WTC11 (cell line): ENCODE measurements around the gene NXN. TPM values are rescaled to one million over a fixed set of nuclear protein-coding genes. Genes with fewer than 3 reads are reported as not detected.

Experiments used
- ATAC-seq: fragments of 200-7000 bp; cut with Tn5 transposase; 2 replicates; pipeline ENCODE4 v1.10.0; 2021; ENCODE audit warnings: mild to moderate bottlenecking, moderate library complexity
- CTCF ChIA-PET: fragments of 300-600 bp; sonication (Branson Sonifier 250); formaldehyde crosslinking; loops from one replicate; lab custom pipeline; 2021; ENCODE audit warnings: antibody characterized with exemption; lab: Charles Lee
- POLR2A ChIA-PET: fragments of 350-600 bp; sonication (Branson Sonifier 250); formaldehyde crosslinking; loops from one replicate; lab custom pipeline; 2021; ENCODE audit warnings: antibody characterized with exemption; lab: Charles Lee
- DNase-seq: peaks from one replicate; pipeline ENCODE4 v3.0.0; 2021; ENCODE audit warnings: low spot score
- H3K27ac Mint-ChIP-seq: 2 replicates; pipeline ENCODE4 v1.8.0; 2021; ENCODE audit warnings: mixed read lengths
- H3K27me3 Mint-ChIP-seq: 2 replicates; pipeline ENCODE4 v1.8.0; 2021; ENCODE audit warnings: low read depth, mild to moderate bottlenecking, moderate library complexity, mixed read lengths
- H3K36me3 Mint-ChIP-seq: 2 replicates; pipeline ENCODE4 v1.8.0; 2021; ENCODE audit warnings: mixed read lengths
- H3K4me1 Mint-ChIP-seq: 2 replicates; pipeline ENCODE4 v1.8.0; 2022; ENCODE audit warnings: mixed read lengths
- H3K4me3 Mint-ChIP-seq: 2 replicates; pipeline ENCODE4 v1.8.0; 2021; ENCODE audit warnings: mild to moderate bottlenecking, moderate library complexity, mixed read lengths
- H3K9me3 Mint-ChIP-seq: 2 replicates; pipeline ENCODE4 v1.8.0; 2021; ENCODE audit warnings: mixed read lengths
- ATF1 ChIP-seq: sonication (generic); formaldehyde crosslinking; IDR thresholded peaks from 2 replicates; pipeline ENCODE4 v1.8.1; 2023; ENCODE audit warnings: mild to moderate bottlenecking, moderate library complexity, missing genetic modification reagents
- EMX1 ChIP-seq: fragments of 250-450 bp; sonication (Bioruptor Pico); IDR thresholded peaks from 2 replicates; pipeline ENCODE4 v1.8.0; 2021; ENCODE audit warnings: mild to moderate bottlenecking
- JAZF1 ChIP-seq: fragments of 250-450 bp; sonication (Bioruptor Pico); IDR thresholded peaks from 2 replicates; pipeline ENCODE4 v1.9.0; 2021; ENCODE audit warnings: moderate library complexity, mild to moderate bottlenecking, inconsistent platforms
- MYBL2 ChIP-seq: sonication (generic); formaldehyde crosslinking; IDR thresholded peaks from 2 replicates; pipeline ENCODE4 v1.8.1; 2023; ENCODE audit warnings: mild to moderate bottlenecking, moderate library complexity, missing genetic modification reagents
- NFYB ChIP-seq: sonication (generic); formaldehyde crosslinking; conservative IDR thresholded peaks from 2 replicates; pipeline ENCODE4 v1.8.0; 2022; ENCODE audit warnings: low read depth, missing genetic modification reagents
- PRRX2 ChIP-seq: fragments of 250-450 bp; sonication (Bioruptor Pico); IDR thresholded peaks from 2 replicates; pipeline ENCODE4 v1.8.0; 2021; ENCODE audit warnings: mild to moderate bottlenecking
- SMAD4 ChIP-seq: sonication (generic); formaldehyde crosslinking; IDR thresholded peaks from 2 replicates; pipeline ENCODE4 v1.8.0; 2022; ENCODE audit warnings: mild to moderate bottlenecking, missing genetic modification reagents
- ZNF121 ChIP-seq: sonication (generic); formaldehyde crosslinking; IDR thresholded peaks from 2 replicates; pipeline ENCODE4 v1.8.0; 2023; ENCODE audit warnings: missing genetic modification reagents
- total RNA-seq: library from RNA; stranded (reverse); gene quantifications from 3 replicates; pipeline ENCODE4 v1.2.3, GENCODE V29; 2021
- TF ChIP-seq, protein P1 (sequence below): sonication (generic); formaldehyde crosslinking; conservative IDR thresholded peaks from 2 replicates; pipeline ENCODE4 v1.8.1; 2022; ENCODE audit warnings: mild to moderate bottlenecking, missing genetic modification reagents
- TF ChIP-seq, protein P2 (sequence below): fragments of 250-450 bp; sonication (Bioruptor Pico); IDR thresholded peaks from 2 replicates; pipeline ENCODE4 v2.1.2; 2022; ENCODE audit warnings: mild to moderate bottlenecking, moderate library complexity
- TF ChIP-seq, protein P3 (sequence below): fragments of 250-450 bp; sonication (Bioruptor Pico); IDR thresholded peaks from 2 replicates; pipeline ENCODE4 v1.9.0; 2021; ENCODE audit warnings: mild to moderate bottlenecking
- TF ChIP-seq, protein P4 (sequence below): sonication (generic); formaldehyde crosslinking; IDR thresholded peaks from 2 replicates; pipeline ENCODE4 v1.8.1; 2022; ENCODE audit warnings: low read depth, mild to moderate bottlenecking, moderate library complexity, missing genetic modification reagents, borderline replicate concordance
- TF ChIP-seq, protein P5 (sequence below): sonication (generic); formaldehyde crosslinking; IDR thresholded peaks from 2 replicates; pipeline ENCODE4 v1.8.1; 2022; ENCODE audit warnings: missing genetic modification reagents, borderline replicate concordance
- TF ChIP-seq, protein P6 (sequence below): fragments of 250-450 bp; sonication (Bioruptor Pico); IDR thresholded peaks from 2 replicates; pipeline ENCODE4 v1.9.0; 2021; ENCODE audit warnings: moderate library complexity, mild to moderate bottlenecking, inconsistent platforms, borderline replicate concordance
- TF ChIP-seq, protein P7 (sequence below): sonication (generic); formaldehyde crosslinking; IDR thresholded peaks from 2 replicates; pipeline ENCODE4 v1.8.0; 2023; ENCODE audit warnings: mild to moderate bottlenecking, missing genetic modification reagents
- TF ChIP-seq, protein P8 (sequence below): sonication (generic); formaldehyde crosslinking; IDR thresholded peaks from 2 replicates; pipeline ENCODE4 v1.8.1; 2023; ENCODE audit warnings: mild to moderate bottlenecking, moderate library complexity, missing genetic modification reagents

NXN gene
- total RNA-seq, 1 experiment from 2014 or later: 96.8 TPM

DNA sequence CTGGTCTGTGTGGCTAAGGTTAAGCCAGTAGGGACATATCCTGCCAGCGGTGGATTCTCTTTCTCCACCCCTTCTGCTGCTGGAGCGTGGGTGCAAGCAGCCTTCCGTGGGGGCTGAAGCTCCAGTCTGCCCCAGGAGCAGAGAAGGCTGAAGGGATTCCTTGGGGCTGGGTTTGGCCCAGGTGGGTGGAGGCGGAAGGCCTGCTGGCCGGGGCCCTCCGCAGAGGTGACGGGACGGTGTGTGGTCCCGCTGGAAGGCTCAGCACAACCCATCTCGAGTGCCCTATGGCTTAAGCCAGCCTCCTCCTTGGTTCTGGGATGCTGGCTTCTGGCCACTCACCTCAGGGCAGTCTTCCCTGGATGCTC, 30.5 kb upstream of the NXN start:
- Mint-ChIP-seq H3K9me3 (no peaks in the 10 kb centered on the region), H3K36me3 (no peaks in the 10 kb centered on the region), H3K27ac (no peak overlapping the region), H3K4me1 (peaks cover 5% of the 10 kb centered on the region), H3K27me3 (no peaks in the 10 kb centered on the region), H3K4me3 (no peak overlapping the region)
- ChIA-PET CTCF (interaction anchor here (1.5 kb wide), 1 partner anchor 48 kb away, joined by 3 read pairs; no protein-coding TSS in a partner anchor), POLR2A (no interaction called here)
- DNase-seq (no peak), ATAC-seq (no peak)
- TF ChIP-seq ATF1 (CRISPR knock-in tag) (no peak), JAZF1 (CRISPR knock-in tag) (no peak), PRRX2 (no peak)
- TF ChIP-seq, protein P1, sequence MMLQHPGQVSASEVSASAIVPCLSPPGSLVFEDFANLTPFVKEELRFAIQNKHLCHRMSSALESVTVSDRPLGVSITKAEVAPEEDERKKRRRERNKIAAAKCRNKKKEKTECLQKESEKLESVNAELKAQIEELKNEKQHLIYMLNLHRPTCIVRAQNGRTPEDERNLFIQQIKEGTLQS: no peak
- TF ChIP-seq, protein P2, sequence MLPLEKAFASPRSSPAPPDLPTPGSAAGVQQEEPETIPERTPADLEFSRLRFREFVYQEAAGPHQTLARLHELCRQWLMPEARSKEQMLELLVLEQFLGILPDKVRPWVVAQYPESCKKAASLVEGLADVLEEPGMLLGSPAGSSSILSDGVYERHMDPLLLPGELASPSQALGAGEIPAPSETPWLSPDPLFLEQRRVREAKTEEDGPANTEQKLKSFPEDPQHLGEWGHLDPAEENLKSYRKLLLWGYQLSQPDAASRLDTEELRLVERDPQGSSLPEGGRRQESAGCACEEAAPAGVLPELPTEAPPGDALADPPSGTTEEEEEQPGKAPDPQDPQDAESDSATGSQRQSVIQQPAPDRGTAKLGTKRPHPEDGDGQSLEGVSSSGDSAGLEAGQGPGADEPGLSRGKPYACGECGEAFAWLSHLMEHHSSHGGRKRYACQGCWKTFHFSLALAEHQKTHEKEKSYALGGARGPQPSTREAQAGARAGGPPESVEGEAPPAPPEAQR (CRISPR knock-in tag): no peak

DNA sequence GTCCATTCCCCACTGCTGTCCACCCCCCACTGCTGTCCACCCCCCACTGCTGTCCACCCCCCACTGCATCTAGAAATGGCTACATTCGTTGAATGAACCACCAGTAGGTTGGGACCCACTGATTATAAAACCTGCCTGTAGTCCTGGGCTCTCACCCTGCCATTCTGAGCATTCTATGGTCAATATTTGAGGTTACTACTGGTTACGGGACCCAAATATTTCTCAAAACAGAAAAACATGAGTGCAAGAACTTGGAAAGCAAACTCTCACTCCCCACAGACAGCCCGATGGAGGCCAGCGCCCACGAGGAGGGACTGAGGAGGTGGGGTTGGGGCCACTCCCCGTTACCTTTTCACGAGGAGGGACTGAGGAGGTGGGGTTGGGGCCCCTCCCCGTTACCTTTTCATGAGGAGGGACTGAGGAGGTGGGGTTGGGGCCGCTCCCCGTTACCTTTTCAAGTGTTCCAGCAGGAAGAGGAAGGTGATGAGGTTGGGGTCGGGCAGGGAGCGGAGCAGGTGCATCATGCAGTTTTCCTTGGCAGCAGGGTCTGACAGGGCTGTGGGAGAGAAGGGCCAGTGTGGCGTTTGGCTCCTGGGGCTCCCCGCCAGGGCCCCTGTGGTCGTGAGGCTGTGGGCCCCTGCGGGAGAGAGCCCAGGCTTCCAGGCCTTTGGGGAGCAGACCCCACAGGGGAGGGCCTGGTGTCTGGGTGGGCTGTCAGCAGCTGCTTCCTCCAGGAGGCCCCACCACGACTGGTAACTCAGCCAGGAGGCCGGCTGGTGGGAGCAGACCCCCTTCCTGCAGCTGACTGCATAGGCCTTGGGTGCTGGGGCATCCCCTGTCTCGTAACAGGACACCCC, 29.9 kb upstream of the NXN start:
- H3K4me1 Mint-ChIP-seq: peaks cover 7% of the 10 kb centered on the region
- H3K27me3 Mint-ChIP-seq: no peaks in the 10 kb centered on the region
- H3K4me3 Mint-ChIP-seq: no peak overlapping the region
- H3K36me3 Mint-ChIP-seq: no peaks in the 10 kb centered on the region
- H3K9me3 Mint-ChIP-seq: no peaks in the 10 kb centered on the region
- POLR2A ChIA-PET: no interaction called here
- H3K27ac Mint-ChIP-seq: no peak overlapping the region
- no peak for ATAC-seq
- CTCF ChIA-PET: no interaction called here
- no peak for DNase-seq
- no peak for TF ChIP-seq MYBL2 (CRISPR knock-in tag)
- TF ChIP-seq, protein P3, sequence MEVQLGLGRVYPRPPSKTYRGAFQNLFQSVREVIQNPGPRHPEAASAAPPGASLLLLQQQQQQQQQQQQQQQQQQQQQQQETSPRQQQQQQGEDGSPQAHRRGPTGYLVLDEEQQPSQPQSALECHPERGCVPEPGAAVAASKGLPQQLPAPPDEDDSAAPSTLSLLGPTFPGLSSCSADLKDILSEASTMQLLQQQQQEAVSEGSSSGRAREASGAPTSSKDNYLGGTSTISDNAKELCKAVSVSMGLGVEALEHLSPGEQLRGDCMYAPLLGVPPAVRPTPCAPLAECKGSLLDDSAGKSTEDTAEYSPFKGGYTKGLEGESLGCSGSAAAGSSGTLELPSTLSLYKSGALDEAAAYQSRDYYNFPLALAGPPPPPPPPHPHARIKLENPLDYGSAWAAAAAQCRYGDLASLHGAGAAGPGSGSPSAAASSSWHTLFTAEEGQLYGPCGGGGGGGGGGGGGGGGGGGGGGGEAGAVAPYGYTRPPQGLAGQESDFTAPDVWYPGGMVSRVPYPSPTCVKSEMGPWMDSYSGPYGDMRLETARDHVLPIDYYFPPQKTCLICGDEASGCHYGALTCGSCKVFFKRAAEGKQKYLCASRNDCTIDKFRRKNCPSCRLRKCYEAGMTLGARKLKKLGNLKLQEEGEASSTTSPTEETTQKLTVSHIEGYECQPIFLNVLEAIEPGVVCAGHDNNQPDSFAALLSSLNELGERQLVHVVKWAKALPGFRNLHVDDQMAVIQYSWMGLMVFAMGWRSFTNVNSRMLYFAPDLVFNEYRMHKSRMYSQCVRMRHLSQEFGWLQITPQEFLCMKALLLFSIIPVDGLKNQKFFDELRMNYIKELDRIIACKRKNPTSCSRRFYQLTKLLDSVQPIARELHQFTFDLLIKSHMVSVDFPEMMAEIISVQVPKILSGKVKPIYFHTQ (CRISPR knock-in tag): no peak
- TF ChIP-seq, protein P4, sequence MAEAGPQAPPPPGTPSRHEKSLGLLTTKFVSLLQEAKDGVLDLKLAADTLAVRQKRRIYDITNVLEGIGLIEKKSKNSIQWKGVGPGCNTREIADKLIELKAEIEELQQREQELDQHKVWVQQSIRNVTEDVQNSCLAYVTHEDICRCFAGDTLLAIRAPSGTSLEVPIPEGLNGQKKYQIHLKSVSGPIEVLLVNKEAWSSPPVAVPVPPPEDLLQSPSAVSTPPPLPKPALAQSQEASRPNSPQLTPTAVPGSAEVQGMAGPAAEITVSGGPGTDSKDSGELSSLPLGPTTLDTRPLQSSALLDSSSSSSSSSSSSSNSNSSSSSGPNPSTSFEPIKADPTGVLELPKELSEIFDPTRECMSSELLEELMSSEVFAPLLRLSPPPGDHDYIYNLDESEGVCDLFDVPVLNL (CRISPR knock-in tag): no peak
- TF ChIP-seq, protein P5, sequence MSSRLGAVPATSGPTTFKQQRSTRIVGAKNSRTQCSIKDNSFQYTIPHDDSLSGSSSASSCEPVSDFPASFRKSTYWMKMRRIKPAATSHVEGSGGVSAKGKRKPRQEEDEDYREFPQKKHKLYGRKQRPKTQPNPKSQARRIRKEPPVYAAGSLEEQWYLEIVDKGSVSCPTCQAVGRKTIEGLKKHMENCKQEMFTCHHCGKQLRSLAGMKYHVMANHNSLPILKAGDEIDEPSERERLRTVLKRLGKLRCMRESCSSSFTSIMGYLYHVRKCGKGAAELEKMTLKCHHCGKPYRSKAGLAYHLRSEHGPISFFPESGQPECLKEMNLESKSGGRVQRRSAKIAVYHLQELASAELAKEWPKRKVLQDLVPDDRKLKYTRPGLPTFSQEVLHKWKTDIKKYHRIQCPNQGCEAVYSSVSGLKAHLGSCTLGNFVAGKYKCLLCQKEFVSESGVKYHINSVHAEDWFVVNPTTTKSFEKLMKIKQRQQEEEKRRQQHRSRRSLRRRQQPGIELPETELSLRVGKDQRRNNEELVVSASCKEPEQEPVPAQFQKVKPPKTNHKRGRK (CRISPR knock-in tag): no peak
- no peak for TF ChIP-seq NFYB (CRISPR knock-in tag)
- TF ChIP-seq, protein P6, sequence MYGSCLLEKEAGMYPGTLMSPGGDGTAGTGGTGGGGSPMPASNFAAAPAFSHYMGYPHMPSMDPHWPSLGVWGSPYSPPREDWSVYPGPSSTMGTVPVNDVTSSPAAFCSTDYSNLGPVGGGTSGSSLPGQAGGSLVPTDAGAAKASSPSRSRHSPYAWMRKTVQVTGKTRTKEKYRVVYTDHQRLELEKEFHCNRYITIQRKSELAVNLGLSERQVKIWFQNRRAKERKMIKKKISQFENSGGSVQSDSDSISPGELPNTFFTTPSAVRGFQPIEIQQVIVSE (CRISPR knock-in tag): no peak
- TF ChIP-seq, protein P7, sequence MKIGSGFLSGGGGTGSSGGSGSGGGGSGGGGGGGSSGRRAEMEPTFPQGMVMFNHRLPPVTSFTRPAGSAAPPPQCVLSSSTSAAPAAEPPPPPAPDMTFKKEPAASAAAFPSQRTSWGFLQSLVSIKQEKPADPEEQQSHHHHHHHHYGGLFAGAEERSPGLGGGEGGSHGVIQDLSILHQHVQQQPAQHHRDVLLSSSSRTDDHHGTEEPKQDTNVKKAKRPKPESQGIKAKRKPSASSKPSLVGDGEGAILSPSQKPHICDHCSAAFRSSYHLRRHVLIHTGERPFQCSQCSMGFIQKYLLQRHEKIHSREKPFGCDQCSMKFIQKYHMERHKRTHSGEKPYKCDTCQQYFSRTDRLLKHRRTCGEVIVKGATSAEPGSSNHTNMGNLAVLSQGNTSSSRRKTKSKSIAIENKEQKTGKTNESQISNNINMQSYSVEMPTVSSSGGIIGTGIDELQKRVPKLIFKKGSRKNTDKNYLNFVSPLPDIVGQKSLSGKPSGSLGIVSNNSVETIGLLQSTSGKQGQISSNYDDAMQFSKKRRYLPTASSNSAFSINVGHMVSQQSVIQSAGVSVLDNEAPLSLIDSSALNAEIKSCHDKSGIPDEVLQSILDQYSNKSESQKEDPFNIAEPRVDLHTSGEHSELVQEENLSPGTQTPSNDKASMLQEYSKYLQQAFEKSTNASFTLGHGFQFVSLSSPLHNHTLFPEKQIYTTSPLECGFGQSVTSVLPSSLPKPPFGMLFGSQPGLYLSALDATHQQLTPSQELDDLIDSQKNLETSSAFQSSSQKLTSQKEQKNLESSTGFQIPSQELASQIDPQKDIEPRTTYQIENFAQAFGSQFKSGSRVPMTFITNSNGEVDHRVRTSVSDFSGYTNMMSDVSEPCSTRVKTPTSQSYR (CRISPR knock-in tag): no peak
- no peak for TF ChIP-seq SMAD4 (CRISPR knock-in tag)
- TF ChIP-seq ZNF121 (CRISPR knock-in tag): no peak
- no peak for TF ChIP-seq EMX1 (CRISPR knock-in tag)
- TF ChIP-seq, protein P8, sequence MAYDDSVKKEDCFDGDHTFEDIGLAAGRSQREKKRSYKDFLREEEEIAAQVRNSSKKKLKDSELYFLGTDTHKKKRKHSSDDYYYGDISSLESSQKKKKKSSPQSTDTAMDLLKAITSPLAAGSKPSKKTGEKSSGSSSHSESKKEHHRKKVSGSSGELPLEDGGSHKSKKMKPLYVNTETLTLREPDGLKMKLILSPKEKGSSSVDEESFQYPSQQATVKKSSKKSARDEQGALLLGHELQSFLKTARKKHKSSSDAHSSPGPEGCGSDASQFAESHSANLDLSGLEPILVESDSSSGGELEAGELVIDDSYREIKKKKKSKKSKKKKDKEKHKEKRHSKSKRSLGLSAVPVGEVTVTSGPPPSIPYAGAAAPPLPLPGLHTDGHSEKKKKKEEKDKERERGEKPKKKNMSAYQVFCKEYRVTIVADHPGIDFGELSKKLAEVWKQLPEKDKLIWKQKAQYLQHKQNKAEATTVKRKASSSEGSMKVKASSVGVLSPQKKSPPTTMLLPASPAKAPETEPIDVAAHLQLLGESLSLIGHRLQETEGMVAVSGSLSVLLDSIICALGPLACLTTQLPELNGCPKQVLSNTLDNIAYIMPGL (CRISPR knock-in tag): no peak
